Activated naive CD4-positive, alpha-beta T cell treated with anti-CD3 and anti-CD28 coated beads, Interleukin-2, amount 50 U/mL, for 72 hours (primary cell): ENCODE data around the gene MEGF6. TPM values are rescaled to one million over a fixed set of nuclear protein-coding genes. Genes with fewer than 3 reads are reported as not detected.

Source experiments
- ATAC-seq, 2 donors: fragments of 150-1000 bp; cut with Tn5 transposase; 2 replicates each; pipeline ENCODE4 v1.10.0; 2021; ENCODE audit warnings: mild to moderate bottlenecking in 2 of 2, moderate library complexity in 2 of 2
- DNase-seq, 2 donors: peaks; one replicate each; pipeline ENCODE4 v3.0.0; 2021 to 2022; ENCODE audit warnings: low spot score in 2 of 2
- H3K27ac Mint-ChIP-seq, 2 donors: one replicate each; pipeline ENCODE4 v1.8.0; 2022; ENCODE audit warnings: mild to moderate bottlenecking in 2 of 2, mixed read lengths in 2 of 2
- H3K36me3 Mint-ChIP-seq, 2 donors: one replicate each; pipeline ENCODE4 v1.8.0; 2022; ENCODE audit warnings: mixed read lengths in 2 of 2
- H3K9me3 Mint-ChIP-seq, 2 donors: one replicate each; pipeline ENCODE4 v1.8.0; 2022; ENCODE audit warnings: mixed read lengths in 2 of 2
- total RNA-seq, 2 donors: library from RNA; stranded (reverse); gene quantifications; one replicate each; pipeline ENCODE4 v1.2.3, GENCODE V29; 2022

Gene MEGF6
- total RNA-seq, 2 donors from 2014 or later = 4.6 to 7.6 TPM

GRCh38 chr1:3507636-3508275 lies 103.6 kb downstream of the MEGF6 start:
- Mint-ChIP-seq H3K27ac (no peak overlapping the region), H3K36me3 (no peaks in the 10 kb centered on the region), H3K9me3 (no peaks in the 10 kb centered on the region)
- ATAC-seq (no peak), DNase-seq (no peak)

GRCh38 chr1:3506943-3507342 lies 104.4 kb downstream of the MEGF6 start:
- ATAC-seq (no peak), DNase-seq (no peak)
- Mint-ChIP-seq H3K36me3 (no peaks in the 10 kb centered on the region), H3K9me3 (no peaks in the 10 kb centered on the region), H3K27ac (no peak overlapping the region)

GRCh38 chr1:3506041-3506440 lies 105.3 kb downstream of the MEGF6 start:
- H3K36me3 Mint-ChIP-seq = no peaks in the 10 kb centered on the region
- no peak overlapping the region for H3K27ac Mint-ChIP-seq
- DNase-seq = no peak
- no peak for ATAC-seq
- no peaks in the 10 kb centered on the region for H3K9me3 Mint-ChIP-seq

GRCh38 chr1:3505161-3505560 lies 106.1 kb downstream of the MEGF6 start:
- ATAC-seq = no peak
- no peaks in the 10 kb centered on the region for H3K9me3 Mint-ChIP-seq
- no peak overlapping the region for H3K27ac Mint-ChIP-seq
- no peak for DNase-seq
- no peaks in the 10 kb centered on the region for H3K36me3 Mint-ChIP-seq

DNA sequence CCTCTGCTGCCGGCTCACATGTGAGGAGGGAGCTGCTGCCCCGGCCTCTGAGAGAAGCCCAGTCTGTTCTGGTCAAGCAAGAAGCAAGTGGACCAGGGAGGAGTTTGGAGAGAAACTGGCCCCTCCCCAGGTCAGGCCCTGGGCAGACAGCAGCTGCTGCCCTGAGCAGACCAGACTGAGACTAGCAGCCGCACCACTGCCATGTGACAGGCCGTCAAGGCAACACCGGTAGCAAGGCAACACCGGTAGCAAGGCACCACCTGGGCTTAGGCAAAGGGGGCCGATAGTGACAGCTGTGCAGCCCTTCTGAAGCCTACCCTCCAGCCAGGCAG lies 106.5 kb downstream of the MEGF6 start:
- Mint-ChIP-seq H3K9me3 (no peaks in the 10 kb centered on the region), H3K27ac (no peak overlapping the region), H3K36me3 (no peaks in the 10 kb centered on the region)
- no peak for DNase-seq
- ATAC-seq = no peak

- ATAC-seq = no peak
- Mint-ChIP-seq H3K9me3 (no peaks in the 10 kb centered on the region), H3K36me3 (no peaks in the 10 kb centered on the region), H3K27ac (no peak overlapping the region)
- no peak for DNase-seq
Measured at GRCh38 chr1:3504151-3504821, 107.0 kb downstream of the MEGF6 start.

GRCh38 chr1:3503525-3503886 lies 107.8 kb downstream of the MEGF6 start:
- Mint-ChIP-seq H3K9me3 (no peaks in the 10 kb centered on the region), H3K36me3 (no peaks in the 10 kb centered on the region), H3K27ac (peak overlapping the region in 1 of 2 donors; percentile 79)
- ATAC-seq (no peak), DNase-seq (no peak)

DNA sequence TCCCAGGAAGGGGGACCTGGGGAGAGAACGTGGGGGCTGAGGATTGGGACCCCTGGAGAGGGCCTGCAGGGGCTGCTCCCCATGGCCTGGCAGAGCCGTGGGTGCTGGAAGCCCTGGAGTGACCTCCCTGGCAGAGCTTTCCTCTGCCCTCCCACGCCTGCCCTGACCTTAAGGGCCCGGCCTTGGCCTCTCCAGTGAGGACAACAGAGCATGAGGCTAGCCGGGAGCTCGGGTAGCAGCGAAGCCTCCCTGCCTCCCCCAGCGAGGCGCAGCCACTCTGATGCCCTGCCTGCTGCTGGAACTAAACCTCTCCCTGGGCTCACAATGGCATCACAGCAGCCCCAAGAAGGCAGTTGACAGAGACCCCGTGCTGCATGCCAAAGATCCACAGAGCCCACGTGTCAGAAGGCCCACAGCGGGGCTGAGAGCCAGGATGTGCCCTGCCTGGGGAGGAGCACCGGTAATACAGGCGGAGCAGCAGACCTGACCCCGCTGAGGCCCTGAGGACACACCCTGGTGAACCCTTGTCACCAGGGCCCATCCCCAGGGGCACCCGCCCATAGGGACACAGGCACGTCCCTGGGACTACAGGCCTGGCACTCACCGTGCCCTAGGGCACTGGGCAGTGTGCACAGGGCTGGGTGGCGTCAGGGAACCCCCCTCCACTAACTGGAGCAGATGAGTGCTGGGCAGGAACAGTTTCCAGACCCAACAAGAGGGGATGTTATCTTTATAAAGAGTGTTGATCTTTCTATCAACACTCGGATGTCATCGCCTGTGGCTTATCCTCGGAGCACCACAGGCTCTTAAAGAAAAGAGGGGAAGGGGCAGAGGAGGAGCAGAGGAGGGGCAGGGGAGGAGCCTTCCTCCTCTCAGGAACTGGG lies 108.4 kb downstream of the MEGF6 start:
- H3K27ac Mint-ChIP-seq = peak overlapping the region in 1 of 2 donors; percentile 79
- no peak for DNase-seq

DNA sequence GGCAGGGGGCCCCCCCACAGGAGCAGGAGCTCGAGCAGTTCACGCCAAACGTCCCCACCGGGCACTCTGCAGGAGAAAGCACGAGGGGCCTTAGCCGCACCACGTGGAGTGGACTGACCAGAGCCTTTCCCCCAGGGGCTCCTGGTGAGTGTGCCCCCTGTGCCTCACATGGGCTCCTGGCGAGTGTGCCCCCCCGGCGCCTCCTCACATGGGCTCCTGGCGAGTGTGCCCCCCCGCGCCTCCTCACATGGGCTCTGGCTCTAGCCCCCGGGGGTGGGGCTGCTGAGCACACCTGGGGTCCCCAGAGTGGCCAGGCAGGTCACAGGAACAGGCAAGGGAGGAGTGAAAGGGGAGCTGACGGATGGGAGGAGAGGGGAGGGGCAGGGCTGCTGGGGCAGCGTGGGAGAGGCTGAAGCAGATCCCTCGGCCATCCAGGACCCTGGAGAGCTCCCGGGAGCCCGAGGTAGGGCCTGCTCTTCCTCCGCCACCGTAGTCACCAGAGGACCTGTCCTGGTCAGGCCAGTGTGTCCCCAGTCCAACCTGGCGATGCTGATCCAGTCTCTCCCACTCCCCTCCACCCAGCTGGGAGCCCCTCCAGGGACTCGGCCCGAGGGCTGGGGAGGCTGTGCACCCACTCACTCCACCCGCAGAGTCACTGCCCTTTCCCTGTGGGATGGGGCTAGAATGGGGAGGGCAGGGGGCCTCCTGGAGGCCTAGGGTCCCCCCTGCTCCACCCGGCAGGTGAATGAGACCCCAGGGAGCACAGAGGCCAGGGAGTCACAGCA lies 109.3 kb downstream of the MEGF6 start:
- Mint-ChIP-seq H3K27ac (no peak overlapping the region), H3K9me3 (no peaks in the 10 kb centered on the region), H3K36me3 (no peaks in the 10 kb centered on the region)
- DNase-seq = no peak
- no peak for ATAC-seq

More for the DNA sequence above, 108.4 kb downstream of the MEGF6 start:
- ATAC-seq = no peak
- Mint-ChIP-seq H3K36me3 (no peaks in the 10 kb centered on the region), H3K9me3 (no peaks in the 10 kb centered on the region)

DNA sequence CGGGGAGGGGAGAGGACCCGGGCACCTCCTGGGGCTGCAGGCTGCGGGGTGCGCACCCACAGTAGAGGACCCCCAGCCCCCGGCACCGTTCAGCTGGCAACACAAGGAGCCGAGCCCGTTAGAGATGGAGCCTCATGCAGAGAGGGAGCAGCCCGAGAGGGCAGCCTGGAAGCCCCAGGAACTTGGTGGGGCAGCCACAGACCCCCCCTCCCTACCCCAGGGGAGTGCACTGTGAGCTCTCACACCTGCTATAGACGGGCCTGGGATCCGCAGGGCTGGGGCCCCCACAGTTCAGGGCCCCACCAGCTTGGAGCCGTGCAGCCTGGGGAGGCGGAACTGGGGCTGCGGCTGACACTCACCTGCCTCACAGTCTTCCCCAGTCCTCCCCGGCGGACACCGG lies 109.9 kb downstream of the MEGF6 start:
- no peaks in the 10 kb centered on the region for H3K9me3 Mint-ChIP-seq
- no peak for ATAC-seq

DNA sequence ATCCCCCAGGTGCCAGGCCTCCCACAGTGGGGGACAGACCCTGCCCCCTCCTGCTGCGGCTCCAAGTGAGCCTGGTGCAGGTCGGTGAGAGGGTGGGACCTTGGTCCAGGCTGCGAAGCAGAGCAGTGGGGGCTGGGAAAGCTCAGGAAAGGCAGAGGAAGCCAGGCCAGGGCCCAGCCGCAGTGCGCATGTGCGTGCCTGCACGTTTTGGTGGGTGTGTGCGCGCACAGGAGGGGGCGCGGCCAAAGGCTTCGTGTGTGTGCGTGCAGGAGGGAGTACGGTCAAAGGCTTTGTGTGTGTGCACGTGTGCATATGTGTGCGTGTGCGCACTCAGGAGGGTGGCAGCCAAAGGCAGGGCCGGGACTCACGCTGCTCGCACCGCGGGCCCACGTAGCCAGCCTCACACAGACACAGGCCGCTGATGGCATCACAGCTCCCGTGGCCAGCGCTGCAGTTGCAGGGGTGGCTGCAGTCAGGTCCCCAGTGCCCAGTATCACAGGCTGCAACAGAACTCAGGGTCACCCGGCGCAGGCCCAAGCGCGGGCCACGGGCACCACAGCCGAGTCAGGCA lies 111.0 kb downstream of the MEGF6 start:
- no peaks in the 10 kb centered on the region for H3K9me3 Mint-ChIP-seq
- DNase-seq (no peak), ATAC-seq (no peak)
- no peaks in the 10 kb centered on the region for H3K36me3 Mint-ChIP-seq
- no peak overlapping the region for H3K27ac Mint-ChIP-seq

More for the DNA sequence above, 109.9 kb downstream of the MEGF6 start:
- Mint-ChIP-seq H3K36me3 (no peaks in the 10 kb centered on the region), H3K27ac (no peak overlapping the region)
- DNase-seq = no peak

GRCh38 chr1:3499611-3500010 lies 111.7 kb downstream of the MEGF6 start:
- Mint-ChIP-seq H3K36me3 (no peaks in the 10 kb centered on the region), H3K9me3 (no peaks in the 10 kb centered on the region), H3K27ac (no peak overlapping the region)
- ATAC-seq = no peak
- DNase-seq = no peak

DNA sequence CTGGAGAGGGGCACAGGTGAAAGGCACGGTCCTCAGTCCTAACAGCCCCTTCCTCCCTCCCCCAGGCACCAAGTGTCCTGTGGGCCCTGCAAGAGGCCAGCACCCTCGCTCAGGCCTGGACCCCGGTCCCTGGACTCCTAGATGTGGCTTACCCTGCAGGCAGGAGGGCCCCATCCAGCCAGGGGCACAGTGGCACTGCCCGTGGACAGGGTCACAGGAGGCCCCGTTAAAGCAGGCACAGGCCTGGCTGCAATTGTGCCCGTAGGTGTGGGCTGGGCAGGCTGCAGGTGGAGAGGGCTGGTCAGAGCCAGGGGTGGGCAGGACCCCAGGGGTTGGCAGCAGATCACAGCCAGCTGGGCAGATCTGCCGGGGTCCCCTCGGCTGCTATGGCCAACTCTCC lies 112.3 kb downstream of the MEGF6 start:
- no peaks in the 10 kb centered on the region for H3K36me3 Mint-ChIP-seq
- no peak overlapping the region for H3K27ac Mint-ChIP-seq

GRCh38 chr1:3498246-3498930 lies 112.9 kb downstream of the MEGF6 start:
- H3K27ac Mint-ChIP-seq = no peak overlapping the region
- H3K36me3 Mint-ChIP-seq = no peaks in the 10 kb centered on the region
- no peak for DNase-seq
- no peak for ATAC-seq
- H3K9me3 Mint-ChIP-seq = no peaks in the 10 kb centered on the region

More for the DNA sequence above, 112.3 kb downstream of the MEGF6 start:
- H3K9me3 Mint-ChIP-seq = no peaks in the 10 kb centered on the region
- no peak for DNase-seq
- no peak for ATAC-seq

GRCh38 chr1:3497521-3497920 lies 113.8 kb downstream of the MEGF6 start:
- Mint-ChIP-seq H3K27ac (no peak overlapping the region), H3K36me3 (no peaks in the 10 kb centered on the region), H3K9me3 (no peaks in the 10 kb centered on the region)
- DNase-seq (no peak), ATAC-seq (no peak)

DNA sequence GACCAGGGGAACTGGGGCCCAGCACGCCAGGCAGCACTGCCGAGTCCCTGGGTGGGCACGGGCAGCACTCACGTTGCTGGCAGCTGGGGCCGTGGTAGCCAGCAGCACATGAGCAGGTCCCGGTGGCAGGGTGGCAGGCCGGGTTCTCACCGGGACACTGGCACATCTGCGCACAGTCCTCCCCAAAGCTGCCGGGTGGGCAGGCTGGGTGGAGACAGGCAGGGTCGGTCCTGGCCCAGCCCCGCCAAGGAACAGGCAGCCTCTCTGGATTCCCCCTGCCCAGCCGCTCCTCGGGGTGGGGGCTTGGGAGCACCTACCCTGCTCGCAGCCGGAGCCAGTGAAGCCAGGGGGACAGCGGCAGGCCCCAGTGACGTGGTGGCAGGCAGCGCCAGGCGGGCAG lies 114.4 kb downstream of the MEGF6 start:
- no peak overlapping the region for H3K27ac Mint-ChIP-seq
- H3K36me3 Mint-ChIP-seq = no peaks in the 10 kb centered on the region
- ATAC-seq (no peak), DNase-seq (no peak)
- H3K9me3 Mint-ChIP-seq = no peaks in the 10 kb centered on the region
